Globus pallidus (tissue), 1 donor: ENCODE results near the gene ZNF865.

Experiments
- DNase-seq: peaks from one replicate; pipeline ENCODE4 v3.0.0-alpha.2; 2015; ENCODE audit warnings: low spot score

ZNF865 gene

DNA sequence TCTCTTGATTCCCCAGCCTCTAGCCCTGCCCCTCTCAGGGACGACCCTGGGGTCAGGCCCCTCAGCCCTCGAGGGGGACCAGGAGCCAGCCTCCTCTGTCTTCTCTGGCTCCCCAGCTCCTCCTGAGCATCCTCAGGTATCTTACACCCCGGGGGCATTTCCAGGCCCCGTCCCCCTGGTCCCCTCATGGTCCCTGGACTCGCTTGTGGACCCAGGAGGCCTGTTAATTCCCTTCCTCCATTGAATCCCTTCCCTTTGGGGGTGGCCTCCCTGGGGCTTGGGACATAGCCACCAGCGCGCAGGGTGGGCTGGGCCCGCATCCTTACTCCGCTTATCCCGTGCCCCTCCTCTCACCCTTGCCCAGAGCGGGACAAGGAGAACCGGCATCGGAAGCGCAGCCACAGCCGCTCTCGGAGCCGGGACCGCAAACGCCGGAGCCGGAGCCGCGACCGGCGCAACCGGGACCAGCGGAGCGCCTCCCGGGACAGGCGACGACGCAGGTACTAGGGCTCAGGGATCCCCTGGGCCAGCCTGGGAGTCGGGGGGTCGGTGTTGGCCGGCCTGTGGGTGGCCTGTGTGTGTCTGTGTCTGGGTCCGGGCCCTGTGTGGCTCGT is 53.5 kb downstream of the ZNF865 start:
- DNase-seq = no peak

DNA sequence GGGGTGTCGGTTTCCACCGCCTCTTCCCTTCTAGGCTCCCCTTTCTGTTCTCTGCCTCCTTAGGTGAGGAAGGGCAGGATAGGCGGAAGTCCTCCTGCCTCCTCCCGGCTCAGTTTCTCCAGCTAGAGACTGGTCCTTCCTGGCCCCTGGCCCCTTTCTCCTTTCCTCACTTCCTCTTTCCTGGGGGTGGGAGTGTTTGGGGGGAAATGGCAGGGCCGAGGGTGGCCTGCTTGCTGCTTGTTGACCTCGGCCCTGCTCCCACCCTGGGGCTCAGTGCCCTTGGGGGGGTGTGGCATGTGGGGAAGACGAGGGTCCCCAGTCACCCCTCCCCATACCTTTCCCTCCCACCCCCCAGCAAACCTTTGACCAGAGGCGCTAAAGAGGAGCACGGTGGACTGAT is 54.4 kb downstream of the ZNF865 start:
- no peak for DNase-seq

DNA sequence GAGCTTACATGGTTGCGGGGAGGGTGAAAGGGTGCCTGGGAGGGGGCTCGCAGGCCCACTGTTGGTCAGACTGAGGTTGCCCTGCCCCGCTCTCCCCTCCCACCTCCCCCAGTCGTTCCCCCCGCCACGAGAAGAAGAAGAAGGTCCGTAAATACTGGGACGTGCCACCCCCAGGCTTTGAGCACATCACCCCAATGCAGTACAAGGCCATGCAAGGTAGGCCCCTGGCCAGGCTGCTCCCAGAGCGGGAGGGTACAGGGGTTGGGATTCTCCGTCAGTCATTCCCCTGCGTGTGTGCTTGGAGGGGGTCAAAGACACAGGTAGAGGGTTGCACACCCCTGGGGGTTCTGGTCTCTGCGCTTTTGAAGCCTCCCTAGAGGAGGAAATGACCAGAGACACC is 55.0 kb downstream of the ZNF865 start:
- no peak for DNase-seq

DNA sequence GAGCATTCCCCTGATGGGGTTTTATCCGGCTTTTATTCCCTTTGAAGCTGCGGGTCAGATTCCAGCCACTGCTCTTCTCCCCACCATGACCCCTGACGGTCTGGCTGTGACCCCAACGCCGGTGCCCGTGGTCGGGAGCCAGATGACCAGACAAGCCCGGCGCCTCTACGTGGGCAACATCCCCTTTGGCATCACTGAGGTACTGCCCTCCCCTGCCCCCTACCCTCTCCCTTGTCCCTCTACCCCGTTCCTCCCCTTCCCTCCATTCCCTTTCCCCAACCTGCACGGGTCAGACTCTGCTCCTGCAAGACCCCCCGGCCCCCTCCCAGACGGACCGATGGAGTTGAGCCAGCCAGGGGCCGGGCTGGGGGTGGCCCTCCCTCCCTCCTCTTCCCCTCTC is 55.5 kb downstream of the ZNF865 start:
- no peak for DNase-seq

DNA sequence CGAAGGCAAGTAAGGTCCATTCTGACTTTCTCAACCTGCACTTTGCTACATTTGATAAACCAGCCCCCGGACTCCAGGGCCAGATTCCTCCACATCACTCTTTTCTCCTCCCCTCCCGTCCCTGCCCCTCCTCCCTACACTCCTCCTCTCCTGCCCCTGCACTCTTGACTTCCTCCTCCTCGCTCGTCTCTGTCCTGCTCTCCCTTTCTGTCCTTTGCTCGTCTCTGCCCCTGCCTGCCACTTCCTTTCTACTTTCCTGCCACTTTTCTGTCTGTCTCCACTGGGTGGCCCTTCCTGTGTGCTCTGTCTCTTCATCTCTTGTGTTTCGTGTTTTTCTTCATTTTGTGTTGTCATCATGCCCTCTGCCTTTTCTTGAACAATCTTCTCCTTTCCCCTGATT is 56.4 kb downstream of the ZNF865 start:
- no peak for DNase-seq

DNA sequence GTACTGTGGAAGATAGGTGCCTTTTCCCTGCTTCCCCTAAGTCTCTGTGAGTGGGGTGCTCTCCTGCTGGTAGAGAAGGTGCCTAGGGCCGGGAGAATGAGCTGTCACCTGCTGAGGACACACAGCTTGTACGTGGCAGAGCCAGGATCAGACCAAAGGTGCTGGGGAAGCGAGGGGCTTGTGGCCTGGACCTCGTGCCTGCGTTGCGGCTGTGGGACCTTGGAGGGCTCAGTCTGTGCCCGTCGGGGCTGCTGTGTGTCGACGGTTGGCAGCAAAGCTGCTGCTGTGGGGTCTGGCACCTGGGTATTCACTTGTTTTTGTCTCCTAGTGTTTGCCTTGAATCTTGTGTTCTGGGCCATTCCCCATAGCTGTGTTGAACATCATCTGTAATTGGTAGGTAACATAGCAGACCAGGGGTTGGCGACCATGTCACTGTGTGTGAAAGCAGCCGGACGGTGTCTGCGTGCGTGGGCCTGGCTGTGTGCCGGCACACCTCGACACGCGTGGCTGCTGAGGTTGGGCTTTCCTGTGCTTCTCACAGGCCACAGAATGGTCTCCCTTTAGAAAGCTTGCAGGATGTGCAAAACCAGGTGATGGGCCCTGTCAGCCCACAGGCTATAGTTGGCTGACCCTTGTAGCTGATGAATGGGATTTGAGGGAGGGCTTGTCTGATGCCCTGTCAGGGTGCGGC is 58.5 kb downstream of the ZNF865 start:
- no peak for DNase-seq

DNA sequence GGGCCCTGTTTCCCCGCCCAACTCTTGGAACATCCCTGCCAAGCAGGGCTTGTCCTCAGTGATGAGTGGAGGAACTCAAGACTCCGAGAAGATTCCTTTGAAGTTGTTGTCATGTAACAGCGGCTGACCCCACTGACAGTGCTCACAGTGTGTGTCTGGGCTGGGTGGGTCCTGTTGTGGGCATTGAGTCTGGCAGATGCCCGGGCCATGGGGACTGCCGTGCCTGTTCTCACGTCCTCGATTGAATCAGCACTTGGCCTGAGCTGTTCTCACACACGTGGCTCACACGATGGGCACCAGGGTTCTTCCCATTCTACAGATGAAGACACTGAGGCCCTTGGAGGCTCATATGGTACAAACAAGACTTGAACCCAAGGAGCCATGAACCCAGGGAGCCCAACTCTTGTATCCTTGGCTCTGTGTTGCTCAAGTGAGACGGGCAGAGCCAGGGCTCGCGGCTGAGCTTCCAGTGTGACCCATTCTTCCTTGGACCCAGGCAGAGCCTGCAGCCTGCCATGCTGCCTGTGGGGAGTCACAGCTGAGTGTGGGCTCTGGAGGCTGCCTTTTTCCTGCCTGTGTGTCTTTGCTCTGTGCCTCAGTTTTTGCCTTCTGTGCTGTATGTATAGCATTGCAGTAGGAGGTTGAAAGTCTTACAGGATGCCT is 61.0 kb downstream of the ZNF865 start:
- no peak for DNase-seq
